Measurements from ENCODE around the gene SERGEF.

Gene SERGEF

GRCh38 chr11:17807034-17807433 is 205.8 kb downstream of the SERGEF start:
- DNase-seq, result no peak

DNA sequence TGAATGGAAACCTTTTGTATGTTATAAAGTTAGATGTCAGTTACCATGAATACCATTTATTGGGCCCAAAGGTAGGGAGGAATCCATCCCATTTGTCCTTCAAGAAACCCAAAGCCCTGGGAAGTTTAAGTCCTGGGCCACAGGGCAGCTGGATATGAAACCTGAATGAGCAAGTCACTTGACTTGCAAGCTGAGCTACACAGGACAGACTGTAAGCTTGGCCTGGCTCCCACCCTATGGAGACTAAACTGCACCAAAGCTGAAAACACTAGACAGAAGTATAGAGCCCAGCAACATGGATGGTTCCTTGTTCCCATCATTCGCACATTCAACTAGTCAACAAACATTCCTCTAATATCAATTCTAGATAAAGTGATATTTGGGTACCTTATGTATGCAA is 207.0 kb downstream of the SERGEF start:
- DNase-seq, result no peak

- DNase-seq, result no peak
Measured at GRCh38 chr11:17805043-17805442, 207.8 kb downstream of the SERGEF start.

DNA sequence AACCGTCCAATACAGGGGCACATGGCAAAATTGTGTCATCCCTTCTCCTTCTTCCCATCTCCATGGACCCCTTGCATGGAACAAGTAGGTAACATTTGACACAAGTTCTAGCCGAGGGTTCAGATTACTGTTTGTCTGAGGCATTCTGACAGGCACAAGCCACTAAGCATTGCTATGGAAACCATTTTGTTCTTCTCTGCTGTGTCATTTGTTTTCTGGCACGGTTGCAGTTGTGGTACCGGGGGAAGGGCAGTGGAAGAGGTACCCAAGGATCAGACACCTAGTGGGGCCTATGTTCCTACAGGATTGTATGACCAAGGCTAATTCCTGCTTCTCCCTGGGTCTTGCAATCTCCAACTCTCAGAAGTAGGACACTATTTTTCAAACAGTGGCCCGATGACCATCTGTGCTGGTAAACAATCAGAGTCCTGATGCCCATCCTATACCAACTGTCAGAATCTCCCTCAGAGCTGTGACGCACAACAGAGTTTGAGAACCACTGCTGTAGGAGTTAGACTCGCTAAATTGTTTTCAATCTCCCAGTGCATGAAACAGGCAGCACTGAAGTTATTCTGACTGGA is 209.0 kb downstream of the SERGEF start:
- no peak for DNase-seq

- DNase-seq, result no peak
Measured at GRCh38 chr11:17802491-17802890, 210.4 kb downstream of the SERGEF start.

DNA sequence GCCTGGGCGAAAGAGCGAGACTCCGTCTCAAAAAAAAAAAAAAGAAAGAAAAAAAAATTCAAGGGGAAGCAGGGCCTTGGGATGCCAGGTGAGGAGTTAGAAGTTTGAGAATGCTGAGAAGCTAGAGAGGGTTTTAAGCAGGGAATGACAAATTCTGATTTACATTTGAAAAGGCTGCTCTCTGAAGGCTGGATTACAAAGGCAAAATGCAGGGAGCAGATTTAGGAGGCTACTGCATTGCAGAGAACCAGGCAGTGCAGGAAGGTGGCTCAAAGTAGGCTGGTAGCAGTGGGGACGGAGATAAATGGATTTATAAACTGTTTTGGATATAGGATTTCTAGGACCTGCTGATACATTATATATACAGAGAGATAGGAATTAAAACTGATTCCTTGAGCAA is 211.7 kb downstream of the SERGEF start:
- DNase-seq, result no peak

DNA sequence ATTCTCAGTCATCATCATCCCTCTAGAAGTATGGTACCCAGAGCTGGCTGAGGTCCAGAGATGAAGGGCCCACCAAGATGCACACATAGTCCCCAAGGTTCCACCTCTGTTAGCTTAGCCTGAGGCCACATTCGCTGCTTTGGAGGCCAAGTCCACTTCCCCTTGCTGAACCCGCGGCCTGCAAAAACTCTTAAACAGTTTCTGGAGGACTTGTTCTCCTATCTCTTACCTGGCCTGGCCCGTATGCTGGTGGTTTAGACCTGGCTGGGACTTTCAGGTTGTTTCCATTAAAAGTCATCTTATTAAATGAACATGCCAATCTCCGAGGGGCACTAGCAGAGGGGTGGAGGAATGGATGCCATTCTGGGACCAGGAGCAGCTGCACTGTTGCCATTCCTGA is 213.7 kb downstream of the SERGEF start:
- no peak for DNase-seq

- DNase-seq, result no peak
Measured at GRCh38 chr11:17798716-17799115, 214.1 kb downstream of the SERGEF start.

DNA sequence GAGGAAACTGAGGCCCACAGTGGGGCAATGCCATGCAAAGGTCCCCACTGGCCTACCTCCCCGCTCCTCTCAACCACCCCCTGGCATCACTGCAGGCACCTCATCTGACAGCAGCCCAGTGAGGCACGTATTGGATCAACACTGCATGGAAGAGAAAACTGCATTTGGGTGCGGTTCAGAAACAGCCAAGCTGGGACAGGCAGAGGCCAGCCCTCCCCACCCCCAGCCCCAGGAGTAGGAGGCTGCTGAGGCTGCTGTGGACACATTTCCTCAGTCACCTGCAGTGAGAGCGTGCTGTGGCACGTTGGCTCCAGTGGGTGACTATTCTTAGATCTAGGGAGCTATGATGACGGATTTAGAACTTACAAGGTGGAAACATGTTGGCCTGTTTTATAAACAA is 214.6 kb downstream of the SERGEF start:
- DNase-seq, result no peak

GRCh38 chr11:17796154-17796553 is 216.7 kb downstream of the SERGEF start:
- no peak for DNase-seq

GRCh38 chr11:17794981-17795380 is 217.9 kb downstream of the SERGEF start:
- no peak for DNase-seq

DNA sequence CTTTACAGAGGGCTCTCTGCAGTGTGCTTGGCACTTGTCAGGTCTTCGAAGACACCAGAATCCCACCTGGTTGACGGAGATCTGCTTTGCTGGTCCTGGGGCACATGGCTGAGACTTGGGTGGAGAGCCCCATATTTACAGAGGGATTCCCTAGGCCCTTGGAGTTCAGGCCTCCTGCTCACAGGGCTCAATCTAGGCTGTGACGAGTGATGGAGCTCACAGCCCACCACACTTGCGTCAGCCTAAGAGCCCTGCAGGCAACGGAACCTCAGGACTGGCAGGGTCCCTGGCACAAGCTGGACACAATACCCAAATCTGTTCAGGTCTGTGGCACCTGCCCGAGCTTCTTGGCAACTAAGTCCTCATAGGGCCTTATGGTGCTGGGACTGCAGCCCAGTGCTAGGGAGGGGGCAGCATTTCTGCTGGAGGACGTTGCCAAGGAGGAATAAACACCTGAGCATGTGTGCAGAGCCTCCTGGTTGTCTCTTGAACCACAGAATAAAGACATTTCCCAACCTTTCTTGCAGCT is 219.1 kb downstream of the SERGEF start:
- no peak for DNase-seq

- no peak for DNase-seq
Measured at GRCh38 chr11:17792161-17792560, 220.7 kb downstream of the SERGEF start.

DNA sequence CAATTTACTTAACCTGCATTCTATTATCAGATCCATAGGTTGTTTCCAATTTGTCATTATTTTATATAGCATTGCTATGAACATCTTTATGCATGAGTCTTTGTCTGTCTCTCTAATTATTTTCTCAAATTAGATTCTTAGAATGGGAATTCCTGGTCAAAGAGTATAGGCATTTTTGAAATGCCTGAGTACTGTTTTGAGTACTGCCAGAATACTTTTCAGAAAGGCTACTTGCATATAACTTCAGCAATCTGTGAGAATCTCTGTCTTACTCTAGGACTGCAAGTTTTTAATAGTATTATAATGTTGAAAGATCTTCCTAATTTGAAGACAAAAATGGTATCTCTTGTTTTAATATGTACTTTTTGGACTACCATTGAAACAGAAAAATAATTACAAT is 221.7 kb downstream of the SERGEF start:
- DNase-seq, result no peak

GRCh38 chr11:17790453-17790852 is 222.4 kb downstream of the SERGEF start:
- no peak for DNase-seq

GRCh38 chr11:17788084-17788483 is 224.8 kb downstream of the SERGEF start:
- no peak for DNase-seq

- no peak for DNase-seq
Measured at GRCh38 chr11:17786824-17787525, 225.9 kb downstream of the SERGEF start.

DNA sequence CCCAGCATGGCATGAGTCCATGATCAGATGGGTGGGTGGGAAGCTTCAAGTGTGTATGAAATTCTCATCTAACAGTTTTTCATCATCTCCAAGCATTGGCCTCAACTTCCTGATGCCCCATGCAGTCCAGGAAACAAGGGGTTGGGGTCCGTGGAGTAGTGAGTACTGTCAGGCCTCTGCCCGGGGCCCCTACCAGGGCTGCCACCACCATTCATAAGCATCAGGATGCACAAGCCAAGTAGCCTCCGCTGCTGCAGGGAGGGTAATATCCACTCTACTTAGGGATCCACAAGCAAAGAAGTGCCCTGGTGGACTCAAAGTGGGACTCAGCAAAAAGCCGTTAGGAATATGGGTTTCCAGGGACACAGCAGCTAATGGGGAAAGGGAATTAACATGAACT is 229.0 kb downstream of the SERGEF start:
- no peak for DNase-seq

DNA sequence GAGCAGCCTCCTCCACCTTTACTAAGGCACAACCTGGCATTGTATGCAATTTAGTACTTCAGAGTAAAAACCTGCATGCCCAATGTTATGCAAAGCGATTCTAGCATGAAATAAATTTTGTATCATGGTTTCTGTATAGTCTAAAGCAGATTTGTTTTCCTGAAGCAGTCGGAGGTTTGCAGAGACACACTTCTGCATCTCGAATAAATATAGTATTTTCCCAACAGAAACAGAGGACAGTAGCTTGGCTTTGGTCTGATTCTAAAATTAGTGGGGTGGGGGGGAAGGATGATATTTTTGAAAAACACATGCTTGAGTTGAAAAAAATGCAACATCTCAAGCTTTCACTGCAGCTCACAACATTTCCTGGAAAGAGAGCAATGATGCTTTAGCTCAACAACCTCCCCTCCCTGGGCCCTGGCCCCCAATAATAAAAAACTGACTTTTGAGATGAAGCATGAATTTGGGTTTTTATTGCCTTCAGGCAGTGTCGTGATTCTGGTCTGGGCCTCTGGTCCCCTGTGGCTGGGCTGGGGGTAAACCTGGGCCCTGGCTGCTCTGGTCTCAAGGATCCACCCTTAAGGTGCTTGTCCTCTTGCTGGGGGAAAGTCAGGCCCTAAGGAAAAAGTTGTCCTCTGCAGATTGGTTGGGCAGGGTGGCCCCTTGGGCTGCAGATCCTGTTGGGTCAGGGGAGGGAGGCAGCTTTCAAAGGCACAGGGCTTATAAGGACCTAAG is 230.1 kb downstream of the SERGEF start:
- no peak for DNase-seq

DNA sequence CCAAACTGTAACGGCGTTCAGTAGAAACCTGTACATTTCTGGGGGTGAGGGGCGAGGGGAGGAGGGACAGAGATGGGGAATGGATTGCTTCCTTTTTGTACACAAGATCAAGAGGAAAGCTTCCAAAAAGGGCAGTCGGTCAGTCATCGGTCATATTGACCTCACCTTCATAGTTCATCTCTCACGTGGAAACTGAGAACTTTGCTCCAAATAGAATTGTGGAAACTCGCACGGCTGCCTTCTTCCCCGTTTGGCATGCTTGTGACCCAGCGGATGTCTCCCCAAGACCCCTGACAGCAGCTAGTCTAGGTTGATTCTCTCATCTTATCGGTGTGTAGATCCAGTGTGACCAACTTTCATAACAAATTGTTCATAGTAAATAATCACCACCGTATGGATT is 230.7 kb downstream of the SERGEF start:
- no peak for DNase-seq

GRCh38 chr11:17781626-17782025 is 231.2 kb downstream of the SERGEF start:
- no peak for DNase-seq

- DNase-seq, result no peak
Measured at GRCh38 chr11:17781221-17781620, 231.6 kb downstream of the SERGEF start.

GRCh38 chr11:17780668-17781067 is 232.2 kb downstream of the SERGEF start:
- no peak for DNase-seq

Measured in Kasumi-1 (cell line).